Activated CD8-positive, alpha-beta memory T cell treated with anti-CD3 and anti-CD28 coated beads, Interleukin-2, amount 50 U/mL, for 24 hours (primary cell): ENCODE results near the gene A4GALT.
"Not testable (repeated sequence)": the region's sequence is repeated elsewhere in the genome, so short reads cannot be mapped to it uniquely, and the experiment has no call there.

Experiments used
- DNase-seq: peaks from one replicate; pipeline ENCODE4 v3.0.0-alpha.2; 2020; ENCODE audit errors: extremely low read depth

Gene A4GALT

GRCh38 chr22:42742940-42743339 lies 22.3 kb upstream of the A4GALT start:
- DNase-seq: no peak

- DNase-seq: not testable (repeated sequence)
Observed at GRCh38 chr22:42740320-42740719, 19.6 kb upstream of the A4GALT start.

- DNase-seq: no peak
Observed at GRCh38 chr22:42734406-42734805, 13.7 kb upstream of the A4GALT start.

- not testable (repeated sequence) for DNase-seq
Observed at GRCh38 chr22:42733394-42733793, 12.7 kb upstream of the A4GALT start.

- no peak for DNase-seq
Observed at GRCh38 chr22:42732081-42732480, 11.4 kb upstream of the A4GALT start.

- no peak for DNase-seq
Observed at GRCh38 chr22:42726811-42727210, 6.1 kb upstream of the A4GALT start.

- DNase-seq: no peak
Observed at GRCh38 chr22:42725606-42726355, 5.1 kb upstream of the A4GALT start.

GRCh38 chr22:42724062-42724461 lies 3.4 kb upstream of the A4GALT start:
- no peak for DNase-seq

GRCh38 chr22:42721045-42721434 lies 370 bp upstream of the A4GALT start:
- DNase-seq: no peak

GRCh38 chr22:42719656-42720262 lies 911 bp downstream of the A4GALT start:
- no peak for DNase-seq

GRCh38 chr22:42719133-42719532 lies 1.5 kb downstream of the A4GALT start:
- DNase-seq: no peak

- DNase-seq: no peak
Observed at GRCh38 chr22:42717197-42717928, 3.3 kb downstream of the A4GALT start.

- DNase-seq: no peak
Observed at GRCh38 chr22:42716649-42717127, 4.0 kb downstream of the A4GALT start.

- no peak for DNase-seq
Observed at GRCh38 chr22:42716221-42716620, 4.4 kb downstream of the A4GALT start.

- DNase-seq: no peak
Observed at GRCh38 chr22:42714768-42715390, 5.8 kb downstream of the A4GALT start.

GRCh38 chr22:42714308-42714707 lies 6.4 kb downstream of the A4GALT start:
- no peak for DNase-seq

- no peak for DNase-seq
Observed at GRCh38 chr22:42711895-42712837, 8.5 kb downstream of the A4GALT start.

- no peak for DNase-seq
Observed at GRCh38 chr22:42711281-42711731, 9.4 kb downstream of the A4GALT start.

GRCh38 chr22:42708417-42708816 lies 12.3 kb downstream of the A4GALT start:
- DNase-seq: no peak

- no peak for DNase-seq
Observed at GRCh38 chr22:42707496-42707895, 13.2 kb downstream of the A4GALT start.

GRCh38 chr22:42704896-42705295 lies 15.8 kb downstream of the A4GALT start:
- no peak for DNase-seq
